Measurements from ENCODE around the gene PAK6.

DNA sequence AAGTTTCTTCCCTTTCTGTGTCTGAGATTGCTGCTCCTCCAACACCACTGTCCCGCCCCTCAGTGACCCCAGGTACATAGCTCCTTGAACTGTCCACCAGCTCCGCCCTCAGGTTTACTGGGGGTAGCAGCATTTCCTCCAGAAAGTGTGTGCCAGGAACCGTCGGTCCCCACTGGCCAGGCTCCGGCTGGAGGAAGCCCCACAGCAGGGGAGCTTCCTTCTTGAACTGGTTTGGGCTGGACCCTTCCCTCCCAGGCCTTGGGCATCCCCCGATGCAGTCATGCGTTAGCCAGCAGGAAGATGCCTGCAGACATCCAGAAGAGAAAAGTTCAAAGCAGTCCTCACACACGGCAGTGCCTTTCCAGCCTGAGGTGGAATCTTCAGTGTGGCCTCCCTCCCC is 19.7 kb downstream of the PAK6 start:
- TF ChIP-seq, protein P1, sequence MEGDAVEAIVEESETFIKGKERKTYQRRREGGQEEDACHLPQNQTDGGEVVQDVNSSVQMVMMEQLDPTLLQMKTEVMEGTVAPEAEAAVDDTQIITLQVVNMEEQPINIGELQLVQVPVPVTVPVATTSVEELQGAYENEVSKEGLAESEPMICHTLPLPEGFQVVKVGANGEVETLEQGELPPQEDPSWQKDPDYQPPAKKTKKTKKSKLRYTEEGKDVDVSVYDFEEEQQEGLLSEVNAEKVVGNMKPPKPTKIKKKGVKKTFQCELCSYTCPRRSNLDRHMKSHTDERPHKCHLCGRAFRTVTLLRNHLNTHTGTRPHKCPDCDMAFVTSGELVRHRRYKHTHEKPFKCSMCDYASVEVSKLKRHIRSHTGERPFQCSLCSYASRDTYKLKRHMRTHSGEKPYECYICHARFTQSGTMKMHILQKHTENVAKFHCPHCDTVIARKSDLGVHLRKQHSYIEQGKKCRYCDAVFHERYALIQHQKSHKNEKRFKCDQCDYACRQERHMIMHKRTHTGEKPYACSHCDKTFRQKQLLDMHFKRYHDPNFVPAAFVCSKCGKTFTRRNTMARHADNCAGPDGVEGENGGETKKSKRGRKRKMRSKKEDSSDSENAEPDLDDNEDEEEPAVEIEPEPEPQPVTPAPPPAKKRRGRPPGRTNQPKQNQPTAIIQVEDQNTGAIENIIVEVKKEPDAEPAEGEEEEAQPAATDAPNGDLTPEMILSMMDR (IDR thresholded peaks at IDR 0.05; ENCODE audit: low read depth, low read length, poor library complexity, severe bottlenecking), result no peak
- TF ChIP-seq EZH2phosphoT487 (IDR thresholded peaks at IDR 0.05; ENCODE audit: borderline replicate concordance, low read length), result no peak
